OCI-LY3 (cell line): ENCODE data around the gene MAMDC2.

Experiments used
- EZH2phosphoT487 ChIP-seq: fragments of 200-600 bp; shearing (Covaris generic); IDR thresholded peaks from 2 replicates; pipeline ENCODE4 v1.6.1; 2018; ENCODE audit warnings: antibody characterized with exemption, mixed run types, low read depth
- TF ChIP-seq, protein P1 (sequence below): fragments of 200-600, 300-600 bp; sonication (generic); IDR thresholded peaks from 2 replicates; pipeline ENCODE4 v1.5.1; 2014; ENCODE audit warnings: antibody characterized with exemption, low read length, low read depth

DNA sequence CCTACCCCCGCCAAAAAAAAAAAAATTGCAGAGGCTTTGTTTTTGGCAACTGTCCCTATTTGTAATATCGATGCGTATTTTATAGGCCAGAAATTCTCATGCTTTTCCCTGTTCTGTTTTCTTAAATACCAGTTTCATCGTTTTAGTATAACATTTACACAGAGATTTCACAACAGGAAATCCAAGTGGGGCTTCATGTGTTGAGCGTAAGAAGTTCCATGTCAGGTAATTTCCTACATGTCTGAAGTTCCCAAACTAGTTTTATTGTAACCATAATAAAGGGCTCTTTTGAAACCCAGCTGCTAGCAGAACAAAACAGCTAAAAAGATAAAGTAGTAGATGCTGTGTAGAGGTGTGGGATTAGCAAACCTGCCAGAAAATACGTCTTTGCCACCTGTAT lies 219.3 kb downstream of the MAMDC2 start:
- TF ChIP-seq, protein P1, sequence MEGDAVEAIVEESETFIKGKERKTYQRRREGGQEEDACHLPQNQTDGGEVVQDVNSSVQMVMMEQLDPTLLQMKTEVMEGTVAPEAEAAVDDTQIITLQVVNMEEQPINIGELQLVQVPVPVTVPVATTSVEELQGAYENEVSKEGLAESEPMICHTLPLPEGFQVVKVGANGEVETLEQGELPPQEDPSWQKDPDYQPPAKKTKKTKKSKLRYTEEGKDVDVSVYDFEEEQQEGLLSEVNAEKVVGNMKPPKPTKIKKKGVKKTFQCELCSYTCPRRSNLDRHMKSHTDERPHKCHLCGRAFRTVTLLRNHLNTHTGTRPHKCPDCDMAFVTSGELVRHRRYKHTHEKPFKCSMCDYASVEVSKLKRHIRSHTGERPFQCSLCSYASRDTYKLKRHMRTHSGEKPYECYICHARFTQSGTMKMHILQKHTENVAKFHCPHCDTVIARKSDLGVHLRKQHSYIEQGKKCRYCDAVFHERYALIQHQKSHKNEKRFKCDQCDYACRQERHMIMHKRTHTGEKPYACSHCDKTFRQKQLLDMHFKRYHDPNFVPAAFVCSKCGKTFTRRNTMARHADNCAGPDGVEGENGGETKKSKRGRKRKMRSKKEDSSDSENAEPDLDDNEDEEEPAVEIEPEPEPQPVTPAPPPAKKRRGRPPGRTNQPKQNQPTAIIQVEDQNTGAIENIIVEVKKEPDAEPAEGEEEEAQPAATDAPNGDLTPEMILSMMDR, result no peak
- TF ChIP-seq EZH2phosphoT487, result no peak
